HCT116 (cell line): Measurements from ENCODE around the gene VMP1. TPM values are rescaled to one million over a fixed set of nuclear protein-coding genes. Genes with fewer than 3 reads are reported as not detected.
"Not testable (repeated sequence)": the region's sequence is repeated elsewhere in the genome, so short reads cannot be mapped to it uniquely, and the experiment has no call there.

Experiments
- ATAC-seq: fragments of 200-7000 bp; cut with Tn5 transposase; 2 replicates; pipeline ENCODE4 v1.9.1; 2020; ENCODE audit warnings: mild to moderate bottlenecking, moderate library complexity
- BruUV-seq: library from RNA; stranded (reverse); fragments of 400-500 nt; replicated peaks from 2 replicates; lab custom pipeline; 2021; lab: Mats Ljungman, UMichigan
- CTCF ChIA-PET: fragments of 300-600 bp; sonication (Branson Sonifier 250); formaldehyde crosslinking; loops from one replicate; lab custom pipeline; 2021; ENCODE audit warnings: antibody characterized with exemption; lab: Charles Lee
- POLR2A ChIA-PET: fragments of 300-600, 350-600 bp; sonication (Branson Sonifier 250); formaldehyde crosslinking; loops from one replicate; lab custom pipeline; 2021; ENCODE audit warnings: antibody characterized with exemption; lab: Charles Lee
- RAD21 ChIA-PET, 2 experiments: fragments of 300-600 bp; sonication (Branson Sonifier 250); formaldehyde crosslinking; loops; one replicate each; lab custom pipeline; 2023; ENCODE audit warnings: low total read pairs in 2 of 2; ENCODE audit not compliant: uncharacterized antibody in 2 of 2, unreplicated experiment in 2 of 2, low non-redundant PET in 1 of 2; lab: Charles Lee
- DNase-seq: peaks from one replicate; pipeline ENCODE4 v3.0.0-alpha.2; 2010; ENCODE audit warnings: low read depth, low spot score
- H2AFZ ChIP-seq: fragments of 200-600 bp; shearing (Covaris generic), sonication (generic); 2 replicates; pipeline ENCODE4 v1.6.1; 2017; ENCODE audit warnings: low read depth, mixed run types, mixed read lengths, antibody characterized with exemption, low read length; ENCODE audit not compliant: poor library complexity, severe bottlenecking
- H3K27ac ChIP-seq: 2 replicates; pipeline ENCODE4 v1.5.1; 2012; ENCODE audit warnings: low read depth, low read length
- H3K27me3 ChIP-seq: fragments of 200-600 bp; sonication (generic); 2 replicates; pipeline ENCODE4 v1.6.1; 2016; ENCODE audit warnings: mixed run types, low read length, mixed read lengths; ENCODE audit not compliant: insufficient read depth
- H3K36me3 ChIP-seq, 2 experiments: fragments of 200-500 bp in 1 of 2; fragments of 200-600 bp in 1 of 2; sonication (Bioruptor generic) in 1 of 2; sonication (generic) in 1 of 2; 2 replicates each; pipeline versions ENCODE4 v1.5.1 to v1.6.1; 2014 to 2016; ENCODE audit warnings: low read length in 2 of 2, inconsistent platforms in 1 of 2, mixed read lengths in 1 of 2, mixed run types in 1 of 2; ENCODE audit not compliant: insufficient read depth in 2 of 2, control insufficient read depth in 1 of 2
- H3K4me1 ChIP-seq, 2 experiments: fragments of 200-600 bp in 1 of 2; sonication (generic) in 1 of 2; 2 replicates each; pipeline versions ENCODE4 v1.5.1 to v1.6.1; 2012 to 2017; ENCODE audit warnings: low read length in 2 of 2, inconsistent platforms in 1 of 2, mild to moderate bottlenecking in 1 of 2, mixed read lengths in 1 of 2, mixed run types in 1 of 2, moderate library complexity in 1 of 2; ENCODE audit not compliant: insufficient read depth in 2 of 2, control insufficient read depth in 1 of 2
- H3K4me2 ChIP-seq: fragments of 200-600 bp; sonication (generic); 2 replicates; pipeline ENCODE4 v1.6.1; 2017; ENCODE audit warnings: mixed run types, low read length, mixed read lengths
- H3K4me3 ChIP-seq, 2 experiments: fragments of 200-600 bp in 1 of 2; sonication (generic) in 1 of 2; replicated peaks in 1 of 2; 2 replicates each; pipeline ENCODE4 v1.5.1; 2011 to 2016; ENCODE audit warnings: low read length in 2 of 2, control low read depth in 1 of 2, low read depth in 1 of 2, mild to moderate bottlenecking in 1 of 2, mixed read lengths in 1 of 2, mixed run types in 1 of 2
- H3K79me2 ChIP-seq: fragments of 200-600 bp; sonication (generic); 2 replicates; pipeline ENCODE4 v1.6.1; 2017; ENCODE audit warnings: mild to moderate bottlenecking, mixed run types, low read length, moderate library complexity, mixed read lengths; ENCODE audit not compliant: insufficient read depth
- H3K9ac ChIP-seq: fragments of 200-600 bp; sonication (generic); 2 replicates; pipeline ENCODE4 v1.6.1; 2016; ENCODE audit warnings: low read length, mixed read lengths
- H3K9me2 ChIP-seq: fragments of 200-600 bp; sonication (generic), shearing (Covaris generic); 2 replicates; pipeline ENCODE4 v1.6.1; 2017; ENCODE audit warnings: mixed run types, mild to moderate bottlenecking, moderate library complexity; ENCODE audit not compliant: insufficient read depth
- H3K9me3 ChIP-seq, 2 experiments: fragments of 200-500 bp in 1 of 2; fragments of 200-600 bp in 1 of 2; sonication (Bioruptor generic) in 1 of 2; sonication (generic) in 1 of 2; 2 replicates each; pipeline ENCODE4 v1.6.1; 2014 to 2017; ENCODE audit warnings: low read length in 2 of 2, mixed read lengths in 2 of 2, inconsistent platforms in 1 of 2, low read depth in 1 of 2, mild to moderate bottlenecking in 1 of 2, mixed run types in 1 of 2, moderate library complexity in 1 of 2; ENCODE audit not compliant: control insufficient read depth in 1 of 2, insufficient read depth in 1 of 2
- H4K20me1 ChIP-seq: fragments of 200-600 bp; sonication (generic), shearing (Covaris generic); 2 replicates; pipeline ENCODE4 v1.6.1; 2017; ENCODE audit warnings: mixed run types, mild to moderate bottlenecking, moderate library complexity; ENCODE audit not compliant: insufficient read depth
- POLR2A ChIP-seq: IDR thresholded peaks from 2 replicates; pipeline ENCODE4 v1.7.0; 2011; ENCODE audit warnings: borderline replicate concordance; ENCODE audit not compliant: insufficient read depth, insufficient read length; ENCODE audit errors: extremely low read depth
- POLR2AphosphoS5 ChIP-seq: IDR thresholded peaks from 2 replicates; pipeline ENCODE4 v1.6.1; 2011; ENCODE audit warnings: mild to moderate bottlenecking, low read depth, low read length, moderate library complexity
- ZBTB33 ChIP-seq: IDR thresholded peaks from 2 replicates; pipeline ENCODE4 v1.6.1; 2011; ENCODE audit warnings: mild to moderate bottlenecking, low read length, moderate library complexity; ENCODE audit not compliant: insufficient replicate concordance; ENCODE audit errors: extremely low read depth
- intact Hi-C: fragments of 100-400 bp; cut with micrococcal nuclease; formaldehyde crosslinking; loops from 2 replicates; pipeline ENCODE4 v1.10.0; 2022
- total RNA-seq: library from RNA; stranded (reverse); gene quantifications from one replicate; pipeline ENCODE4 v1.2.1, GENCODE V29; 2021; ENCODE audit not compliant: unreplicated experiment

The VMP1 gene
- total RNA-seq, 1 experiment from 2014 or later = 366 TPM

- H3K27me3 ChIP-seq, DNase-seq, H3K9me2 ChIP-seq, intact Hi-C loops, BruUV-seq, H3K9me3 ChIP-seq, H2AFZ ChIP-seq, ATAC-seq, RAD21 ChIA-PET: not testable (repeated sequence)
- Histone ChIP-seq H3K36me3 (peaks cover 22 to 32% of the 10 kb centered on the region in 2 experiments), H4K20me1 (peaks cover 12% of the 10 kb centered on the region; the same call in 1 of the 2 replicates), H3K79me2 (peaks cover 37% of the 10 kb centered on the region), H3K4me3 (peak overlapping the region; percentile 74 to 78), H3K4me2 (peak overlapping the region; percentile 84), H3K9ac (peak overlapping the region; percentile 92), H3K27ac (peak overlapping the region; percentile 97), H3K4me1 (peaks cover 54 to 85% of the 10 kb centered on the region in 2 experiments)
- peak; percentile 40 for TF ChIP-seq ZBTB33
- peak; percentile 79 for TF ChIP-seq POLR2A
- TF ChIP-seq POLR2AphosphoS5 = peak; percentile 63
- POLR2A ChIA-PET = interaction anchor here (0.9 to 15.2 kb wide), 12 partner anchors 12 to 140 kb away, joined by 3 to 443 read pairs (median 6); partner anchors contain the start of genes PTRH2 and VMP1
- CTCF ChIA-PET = interaction anchor here (4.1 kb wide), 1 partner anchor 89 kb away, joined by 40 read pairs; no protein-coding TSS in a partner anchor
These were observed 133.8 kb downstream of the VMP1 start for GRCh38 chr17:59841091-59841881.

GRCh38 chr17:59841882-59842263 lies 134.4 kb downstream of the VMP1 start:
- ATAC-seq, H3K9me3 ChIP-seq, H3K27me3 ChIP-seq, DNase-seq, RAD21 ChIA-PET, H3K9me2 ChIP-seq, H2AFZ ChIP-seq: not testable (repeated sequence)
- CTCF ChIA-PET = interaction anchor here (1.0 to 4.1 kb wide), 2 partner anchors 18 to 89 kb away, joined by 3 to 40 read pairs; no protein-coding TSS in a partner anchor
- Histone ChIP-seq H3K4me3 (peak overlapping the region; percentile 20 to 78; a peak in 3 of 4 replicates), H3K79me2 (peaks cover 37% of the 10 kb centered on the region), H3K9ac (peak overlapping the region; percentile 92), H3K4me2 (peak overlapping the region; percentile 84), H3K4me1 (peaks cover 54 to 85% of the 10 kb centered on the region in 2 experiments), H3K36me3 (peaks cover 22 to 32% of the 10 kb centered on the region in 2 experiments), H3K27ac (peak overlapping the region; percentile 97), H4K20me1 (peaks cover 12% of the 10 kb centered on the region; the same call in 1 of the 2 replicates)
- peak; percentile 5 for TF ChIP-seq ZBTB33
- intact Hi-C loops = loop anchor here (1.0 kb wide), 1 partner anchor 56 kb away; no protein-coding TSS in a partner anchor
- POLR2A ChIA-PET = interaction anchor here (0.9 to 15.2 kb wide), 13 partner anchors 11 to 140 kb away, joined by 3 to 443 read pairs (median 8); partner anchors contain the start of genes PTRH2 and VMP1
- TSS peak; percentile 25 for BruUV-seq
